Measurements from ENCODE around the gene ENPEP.

DNA sequence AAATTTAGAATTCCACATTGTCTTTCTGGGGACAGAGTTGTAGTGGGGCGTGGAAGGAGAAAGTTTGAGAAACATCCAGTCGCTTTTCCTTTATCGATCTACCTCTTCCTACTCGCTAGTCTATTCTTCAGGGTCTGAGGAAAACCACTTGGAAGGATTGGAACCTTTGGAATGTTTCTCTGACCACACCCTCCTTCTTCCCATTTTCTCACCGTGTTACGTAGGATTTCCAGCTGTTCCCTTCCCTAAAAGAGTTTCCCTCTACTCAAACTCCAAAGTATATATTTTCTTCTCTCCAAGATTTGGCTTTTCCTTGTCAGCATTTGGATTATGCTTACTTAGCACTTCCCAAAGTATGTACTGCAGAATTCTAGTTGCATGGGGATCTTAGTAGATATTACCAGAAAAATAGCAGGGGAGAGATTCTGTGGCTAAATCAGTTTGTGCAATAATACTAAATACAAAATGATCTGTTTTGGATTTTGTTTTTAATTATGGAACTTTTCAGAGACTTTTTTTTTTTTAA, 4.9 kb downstream of the ENPEP start:
- TF ChIP-seq EP300 (IDR thresholded peaks at IDR 0.05), result no peak
- TF ChIP-seq, protein P1, sequence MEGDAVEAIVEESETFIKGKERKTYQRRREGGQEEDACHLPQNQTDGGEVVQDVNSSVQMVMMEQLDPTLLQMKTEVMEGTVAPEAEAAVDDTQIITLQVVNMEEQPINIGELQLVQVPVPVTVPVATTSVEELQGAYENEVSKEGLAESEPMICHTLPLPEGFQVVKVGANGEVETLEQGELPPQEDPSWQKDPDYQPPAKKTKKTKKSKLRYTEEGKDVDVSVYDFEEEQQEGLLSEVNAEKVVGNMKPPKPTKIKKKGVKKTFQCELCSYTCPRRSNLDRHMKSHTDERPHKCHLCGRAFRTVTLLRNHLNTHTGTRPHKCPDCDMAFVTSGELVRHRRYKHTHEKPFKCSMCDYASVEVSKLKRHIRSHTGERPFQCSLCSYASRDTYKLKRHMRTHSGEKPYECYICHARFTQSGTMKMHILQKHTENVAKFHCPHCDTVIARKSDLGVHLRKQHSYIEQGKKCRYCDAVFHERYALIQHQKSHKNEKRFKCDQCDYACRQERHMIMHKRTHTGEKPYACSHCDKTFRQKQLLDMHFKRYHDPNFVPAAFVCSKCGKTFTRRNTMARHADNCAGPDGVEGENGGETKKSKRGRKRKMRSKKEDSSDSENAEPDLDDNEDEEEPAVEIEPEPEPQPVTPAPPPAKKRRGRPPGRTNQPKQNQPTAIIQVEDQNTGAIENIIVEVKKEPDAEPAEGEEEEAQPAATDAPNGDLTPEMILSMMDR (IDR thresholded peaks at IDR 0.05), result no peak
- TF ChIP-seq POLR2A (IDR thresholded peaks at IDR 0.05), result no peak

All from tibial nerve (tissue), 4 donors.